GM19099 (cell line): Measurements from ENCODE around the gene ARL9.

Source experiments
- POLR2A ChIP-seq: IDR thresholded peaks from 3 replicates; pipeline ENCODE4 v1.6.1; 2011; ENCODE audit warnings: low read depth; ENCODE audit not compliant: insufficient read length; ENCODE audit errors: extremely low read depth

Gene ARL9, protein sequence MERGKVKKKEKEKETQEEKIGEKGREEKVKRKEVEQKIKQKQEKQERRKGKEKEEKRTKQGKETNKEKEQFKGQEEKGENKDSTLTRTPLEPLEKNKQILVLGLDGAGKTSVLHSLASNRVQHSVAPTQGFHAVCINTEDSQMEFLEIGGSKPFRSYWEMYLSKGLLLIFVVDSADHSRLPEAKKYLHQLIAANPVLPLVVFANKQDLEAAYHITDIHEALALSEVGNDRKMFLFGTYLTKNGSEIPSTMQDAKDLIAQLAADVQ

GRCh38 chr4:56505269-56506130 is at the start of gene ARL9:
Gene ARL9 (plus strand): TSS chr4:56505791. CDS start chr4:56505863, 72 bp downstream.
- TF ChIP-seq POLR2A, result no peak

GRCh38 chr4:56460085-56460484 is 45.5 kb upstream of the ARL9 start:
- no peak for TF ChIP-seq POLR2A

GRCh38 chr4:56462157-56462556 is 43.4 kb upstream of the ARL9 start:
- TF ChIP-seq POLR2A, result no peak

DNA sequence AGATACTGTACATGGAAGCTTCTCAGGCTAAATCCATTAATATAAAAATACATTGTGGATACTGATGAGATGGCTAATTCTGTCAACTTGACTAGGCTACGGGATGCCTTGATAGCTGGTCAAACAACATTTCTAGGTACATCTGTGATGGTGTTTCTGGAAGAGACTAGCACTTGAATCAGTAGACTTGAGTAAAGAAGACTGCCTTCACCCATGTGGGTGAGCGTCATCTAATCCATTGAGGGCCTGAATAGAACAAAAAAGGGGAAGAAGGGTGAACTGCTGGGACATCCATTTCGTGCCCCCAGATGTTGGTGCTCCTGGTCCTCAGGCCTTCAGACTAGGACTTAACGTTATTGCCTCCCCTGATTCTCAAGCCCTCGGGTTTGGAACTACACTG is 41.9 kb upstream of the ARL9 start:
- TF ChIP-seq POLR2A, result no peak

- TF ChIP-seq POLR2A, result no peak
Measured at GRCh38 chr4:56464581-56464980, 41.0 kb upstream of the ARL9 start.

DNA sequence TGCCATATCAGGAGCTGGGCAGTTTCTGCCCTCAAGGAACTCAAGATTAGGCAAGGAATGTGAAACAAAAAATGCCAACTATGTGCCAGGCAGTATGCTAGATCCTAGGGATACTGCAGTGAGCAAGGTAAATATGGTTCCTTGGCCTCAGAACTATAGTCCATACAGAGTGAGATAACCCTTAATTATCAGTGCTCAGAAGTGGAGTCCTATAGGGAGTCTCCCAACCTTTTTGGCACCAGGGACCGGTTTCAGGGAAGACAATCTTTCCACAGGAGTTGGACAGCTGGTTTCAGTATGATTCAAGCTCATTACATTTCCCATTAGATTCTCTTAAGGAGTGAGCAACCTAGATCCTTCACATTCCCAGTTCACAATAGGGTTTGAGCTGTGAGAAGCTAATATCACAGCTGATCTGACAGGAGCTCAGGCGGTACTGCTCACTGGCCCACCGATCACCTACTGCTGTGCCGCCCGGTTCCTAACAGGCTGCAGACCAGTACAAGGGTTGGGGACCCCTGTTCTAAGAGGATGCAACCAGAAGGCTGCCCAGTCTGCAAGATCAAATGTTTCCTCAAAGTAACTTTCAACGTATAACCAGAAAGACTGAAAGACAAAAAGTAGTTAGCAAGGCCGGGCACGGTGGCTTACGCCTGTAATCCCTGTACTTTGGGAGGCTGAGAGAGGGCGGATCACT is 39.8 kb upstream of the ARL9 start:
- TF ChIP-seq POLR2A, result no peak

GRCh38 chr4:56466296-56466761 is 39.3 kb upstream of the ARL9 start:
- TF ChIP-seq POLR2A, result peak; percentile 14

DNA sequence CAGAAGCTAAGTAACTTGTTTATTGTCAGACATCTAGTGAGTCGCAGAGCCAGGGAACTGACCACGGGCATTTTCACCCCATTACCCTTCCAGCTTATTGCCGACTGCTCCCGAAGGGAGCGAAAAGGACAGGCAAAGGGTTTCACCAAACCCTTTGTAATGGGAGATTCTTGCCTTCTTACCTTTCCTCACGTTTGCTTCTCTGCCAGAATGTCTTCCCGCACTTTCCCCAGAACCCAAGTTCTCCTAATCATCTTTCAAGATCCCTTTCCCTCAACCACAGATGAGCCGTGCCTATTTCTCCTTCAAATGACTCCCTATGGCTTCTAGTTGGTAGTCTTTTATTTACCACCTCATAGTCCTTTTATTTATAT is 38.7 kb upstream of the ARL9 start:
- no peak for TF ChIP-seq POLR2A

GRCh38 chr4:56467284-56468096 is 38.1 kb upstream of the ARL9 start, which contains the start of gene SRP72:
Gene SRP72 (plus strand): TSS chr4:56467617. CDS start chr4:56467636, 19 bp downstream.
- TF ChIP-seq POLR2A, result peak; percentile 86

DNA sequence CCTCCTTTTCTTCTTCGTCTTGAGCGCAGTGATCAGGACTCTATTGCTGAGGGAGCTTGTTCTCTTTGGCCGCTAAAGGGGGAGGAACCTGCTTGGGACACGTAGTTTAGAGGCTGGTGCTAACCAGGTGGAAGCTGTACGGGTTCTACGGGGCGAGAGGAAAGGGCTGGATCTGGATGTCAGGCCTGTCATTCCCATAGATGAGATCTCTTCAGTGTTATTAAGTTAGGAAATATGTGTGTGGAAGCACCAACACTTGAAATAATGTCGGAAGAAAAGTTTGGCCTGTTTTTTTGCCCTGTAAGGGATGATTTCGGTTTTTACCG is 37.5 kb upstream of the ARL9 start:
- no peak for TF ChIP-seq POLR2A

GRCh38 chr4:56469489-56470210 is 35.9 kb upstream of the ARL9 start:
- TF ChIP-seq POLR2A, result no peak

DNA sequence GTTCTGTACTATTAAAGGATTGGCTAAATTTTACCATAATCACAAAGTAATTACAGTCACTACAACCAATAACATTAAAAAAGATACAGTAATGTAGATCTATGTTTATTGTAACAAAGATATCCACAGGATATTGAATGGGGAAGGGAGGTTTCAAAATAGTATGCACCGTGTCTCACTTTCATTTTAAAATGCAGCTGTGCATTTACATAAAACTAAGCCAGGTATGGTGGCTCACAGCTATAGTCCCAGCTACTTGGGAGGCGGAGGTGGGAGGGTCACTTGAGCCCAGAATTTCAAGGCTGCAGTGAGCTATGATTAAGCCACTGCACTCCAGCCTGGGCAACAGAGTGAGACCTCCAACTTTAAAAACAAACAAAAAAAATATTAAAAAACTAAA is 29.7 kb upstream of the ARL9 start:
- no peak for TF ChIP-seq POLR2A

DNA sequence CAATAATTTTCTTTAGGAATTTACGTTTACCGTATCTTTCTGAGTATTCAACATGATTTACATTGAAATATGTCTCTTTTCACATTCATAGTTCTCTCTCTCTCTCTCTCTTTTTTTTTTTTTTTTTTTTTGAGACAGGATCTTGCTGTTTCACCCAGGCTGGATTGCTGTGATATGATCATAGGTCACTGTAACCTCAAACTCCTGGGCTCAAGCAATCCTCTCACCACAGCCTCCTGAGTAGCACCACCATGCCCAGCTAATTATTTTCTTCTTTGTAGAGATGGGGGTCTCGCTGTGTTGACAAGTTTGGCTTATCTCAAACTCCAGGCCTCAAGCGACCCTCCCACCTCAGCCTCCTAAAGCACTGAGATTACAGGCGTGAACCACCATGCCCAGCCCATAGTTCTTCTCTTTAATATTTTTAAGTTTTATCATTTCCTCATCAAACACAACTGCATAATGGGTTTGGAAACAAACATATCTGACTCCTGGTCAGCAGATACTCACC is 28.3 kb upstream of the ARL9 start:
- TF ChIP-seq POLR2A, result no peak

DNA sequence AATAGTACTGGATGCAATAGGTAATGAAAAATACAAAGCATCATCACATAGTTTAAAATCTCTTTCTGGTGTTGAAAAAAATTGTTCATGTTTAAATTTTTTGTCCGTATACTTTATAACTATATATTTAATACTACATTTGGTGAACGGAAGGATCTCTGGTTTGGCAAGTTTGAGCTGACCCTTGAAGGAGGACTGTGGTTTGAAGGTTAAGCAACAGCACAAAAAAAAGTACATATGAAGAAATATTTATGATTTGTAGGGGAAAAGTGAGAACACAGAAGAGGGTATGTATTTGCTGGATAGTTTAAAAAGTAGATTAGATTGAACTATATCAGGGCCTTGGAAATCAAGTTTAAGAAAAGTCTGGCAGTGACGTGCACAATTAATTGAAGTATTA is 24.9 kb upstream of the ARL9 start:
- TF ChIP-seq POLR2A, result no peak
